ENCODE results near the gene RPS6KC1.
"Not testable (repeated sequence)": the region's sequence is repeated elsewhere in the genome, so short reads cannot be mapped to it uniquely, and the experiment has no call there.

RPS6KC1 gene

DNA sequence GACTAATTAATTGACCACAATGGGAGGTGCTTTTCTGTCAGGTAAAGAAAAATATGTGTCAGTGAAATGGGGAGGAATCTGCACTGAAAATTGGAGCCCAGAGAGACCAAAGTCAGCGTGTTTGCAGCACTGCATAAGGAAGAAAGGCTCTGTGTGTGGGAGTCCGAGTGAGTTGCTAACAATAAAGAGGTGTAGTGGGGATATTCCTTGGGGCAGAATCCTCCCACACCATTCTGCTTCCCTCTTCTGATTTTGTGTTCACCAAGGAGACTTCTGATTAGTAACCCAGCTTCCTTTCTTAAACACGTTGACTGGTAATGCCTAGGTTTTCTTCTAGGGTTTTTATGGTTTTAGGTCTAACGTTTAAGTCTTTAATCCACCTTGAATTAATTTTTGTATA is 240.5 kb downstream of the RPS6KC1 start:
- no peak for DNase-seq

DNA sequence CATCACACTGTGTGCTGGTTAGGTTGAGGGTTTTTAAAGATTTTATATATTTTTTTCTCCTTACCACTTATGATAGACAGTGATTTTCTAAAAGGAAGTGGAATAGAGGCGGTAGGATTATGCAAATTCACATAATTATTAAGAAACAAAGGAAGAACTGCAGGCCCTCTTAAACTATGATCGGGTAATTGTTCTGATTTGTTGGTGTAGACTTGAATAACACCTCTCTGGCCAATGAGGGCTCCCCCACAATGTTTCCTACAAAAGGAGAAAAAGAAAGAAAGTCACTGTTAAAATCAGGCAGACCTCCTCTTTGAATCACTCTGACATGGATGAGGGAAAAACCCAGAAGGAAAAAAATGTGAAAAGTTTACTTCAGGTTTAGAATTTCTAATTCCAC is 241.6 kb downstream of the RPS6KC1 start:
- DNase-seq: no peak

DNA sequence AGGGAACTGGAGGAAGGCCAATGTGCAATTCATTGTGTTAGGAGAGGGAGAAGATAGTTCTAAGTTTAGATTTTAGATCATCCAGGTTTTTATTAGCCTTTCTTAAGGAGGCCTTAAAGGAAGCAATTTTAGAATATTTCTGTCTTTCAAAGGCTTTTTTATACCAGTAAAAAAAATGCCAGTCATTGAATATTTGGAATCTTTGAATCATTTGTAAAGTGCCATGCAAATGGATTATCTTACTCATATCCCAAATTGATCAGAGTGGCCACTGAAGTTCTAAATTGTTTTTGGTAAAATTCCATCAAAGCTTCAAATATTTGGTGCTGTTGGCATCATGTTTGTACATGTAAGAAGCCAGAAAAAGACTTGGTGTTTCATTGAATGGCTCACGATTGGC is 244.8 kb downstream of the RPS6KC1 start:
- no peak for DNase-seq

DNA sequence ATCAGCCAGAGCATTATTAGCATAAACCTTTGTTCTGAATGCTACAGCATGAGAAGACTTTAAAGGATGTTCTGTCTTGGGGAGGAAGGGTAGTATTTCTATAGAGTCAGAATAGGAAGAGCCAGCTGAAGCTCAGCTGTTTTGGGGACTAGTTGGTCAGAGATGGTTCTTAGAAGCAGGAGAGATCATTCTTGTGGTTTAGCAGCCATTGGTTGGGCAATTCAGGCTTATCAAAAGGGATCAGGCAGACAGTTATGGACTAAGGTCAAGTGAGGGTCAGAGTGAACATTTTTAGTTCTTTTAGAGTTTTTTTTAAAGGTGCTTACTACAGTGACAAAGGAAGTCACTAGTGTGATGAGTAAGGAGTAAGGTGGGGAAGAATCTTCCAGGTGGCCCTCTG is 245.5 kb downstream of the RPS6KC1 start:
- no peak for DNase-seq

DNA sequence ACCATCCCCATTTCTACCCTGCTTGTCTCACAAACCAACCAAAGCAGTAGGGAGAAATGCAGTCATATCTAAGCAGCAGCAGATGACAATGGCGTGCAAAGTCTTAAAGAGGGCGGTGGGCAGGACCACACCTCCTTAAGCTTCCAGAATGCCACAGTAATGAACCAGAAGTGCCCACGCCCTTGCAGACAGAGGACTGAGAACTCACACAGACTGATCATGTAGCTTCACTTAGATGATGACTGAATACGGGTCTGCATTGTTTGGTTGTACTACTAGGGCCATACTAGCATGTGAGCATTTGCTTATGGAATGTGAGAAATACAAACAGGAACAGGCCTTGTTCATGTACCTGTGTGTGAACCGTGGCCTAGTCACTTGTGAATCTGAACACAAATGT is 246.0 kb downstream of the RPS6KC1 start:
- DNase-seq: no peak

DNA sequence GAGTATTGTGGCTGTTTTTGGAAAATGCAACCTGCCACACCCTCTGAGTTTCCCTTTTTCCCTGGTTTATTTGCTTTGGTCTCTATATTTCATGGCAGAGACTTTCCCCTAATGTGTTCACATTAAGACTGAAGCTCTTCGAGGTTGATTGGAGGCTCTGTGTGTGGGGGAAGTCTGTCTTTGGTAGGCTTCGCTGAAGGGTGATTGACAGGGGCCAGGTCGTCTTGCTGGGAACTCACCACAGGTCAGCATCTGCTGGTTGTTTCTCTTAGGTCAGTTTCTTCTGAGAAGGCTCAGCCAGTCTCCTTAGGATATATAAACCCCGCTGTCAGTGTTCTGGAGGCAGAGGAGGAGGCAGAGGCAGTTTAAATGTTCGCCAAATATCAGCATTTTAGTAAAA is 249.4 kb downstream of the RPS6KC1 start:
- no peak for DNase-seq

DNA sequence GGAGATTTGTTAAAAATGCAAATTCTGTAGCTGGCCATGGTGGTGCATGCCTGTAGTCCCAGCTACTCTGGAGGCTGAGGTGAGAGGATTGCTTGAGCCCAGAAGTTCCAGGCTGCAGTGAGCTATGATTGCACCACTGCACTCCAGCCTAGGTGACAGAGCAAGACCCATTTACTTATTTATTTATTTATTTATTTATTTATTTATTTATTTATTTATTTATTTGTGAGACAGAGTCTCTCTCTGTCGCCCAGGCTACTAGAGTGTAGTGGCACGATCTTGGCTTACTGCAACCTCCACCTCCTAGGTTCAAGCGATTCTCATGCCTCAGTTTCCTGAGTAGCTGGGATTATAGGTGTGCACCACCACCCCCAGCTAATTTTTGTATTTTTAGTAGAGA is 250.5 kb downstream of the RPS6KC1 start:
- not testable (repeated sequence) for DNase-seq

DNA sequence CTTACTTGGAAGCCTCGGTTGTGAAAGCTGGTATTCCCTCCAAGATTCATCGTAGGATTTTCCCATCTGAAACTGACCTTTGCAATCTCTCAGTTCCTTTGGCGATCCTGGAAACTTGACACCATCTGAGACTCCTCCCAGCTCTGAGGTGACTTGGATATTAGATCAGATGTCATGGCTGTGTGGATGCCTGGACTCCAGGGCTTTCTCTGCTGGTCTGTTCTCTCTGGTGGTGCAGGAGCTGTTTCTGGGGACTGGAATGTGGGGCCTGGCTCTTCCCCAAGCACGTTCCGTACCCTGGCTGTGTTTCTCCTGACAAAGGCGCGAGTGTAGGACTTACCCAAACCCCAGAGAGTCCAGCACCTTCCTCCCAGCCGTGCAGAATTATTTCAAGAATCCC is 252.2 kb downstream of the RPS6KC1 start:
- no peak for DNase-seq

DNA sequence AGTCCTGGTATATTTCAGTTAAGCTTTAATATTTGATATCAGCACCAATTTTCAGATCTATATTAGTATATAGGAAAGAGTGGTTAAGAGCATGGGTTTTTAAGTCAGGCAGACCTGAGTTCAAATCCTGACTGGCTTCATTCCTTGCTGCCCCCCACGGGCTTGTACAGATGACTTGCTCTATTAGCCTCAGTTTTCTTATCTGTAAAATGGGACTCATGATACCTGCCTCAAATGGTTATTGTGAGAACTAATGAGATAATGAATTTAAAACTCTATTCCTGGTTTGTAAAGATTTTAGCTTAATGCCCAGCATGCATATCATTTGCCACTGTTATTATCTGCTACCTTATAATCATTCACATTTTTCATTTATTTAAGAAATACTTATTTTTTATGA is 264.5 kb downstream of the RPS6KC1 start:
- no peak for DNase-seq

DNA sequence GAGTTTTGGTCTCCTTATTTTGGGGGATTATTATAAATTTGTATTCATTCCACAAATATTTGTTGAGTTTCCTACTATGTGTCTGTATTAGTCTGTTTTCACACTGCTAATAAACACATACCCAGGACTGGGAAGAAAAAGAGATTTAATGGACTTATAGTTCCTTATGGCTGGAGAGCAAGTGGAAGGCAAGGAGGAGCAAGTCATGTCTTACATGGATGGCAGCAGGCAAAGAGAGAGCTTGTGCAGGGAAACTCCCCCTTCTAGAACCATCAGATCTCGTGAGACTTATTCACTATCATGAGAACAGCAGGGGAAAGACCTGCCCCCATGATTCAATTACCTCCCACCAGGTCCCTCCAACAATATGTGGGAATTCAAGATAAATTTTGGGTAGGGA is 267.4 kb downstream of the RPS6KC1 start:
- DNase-seq: not testable (repeated sequence)

DNA sequence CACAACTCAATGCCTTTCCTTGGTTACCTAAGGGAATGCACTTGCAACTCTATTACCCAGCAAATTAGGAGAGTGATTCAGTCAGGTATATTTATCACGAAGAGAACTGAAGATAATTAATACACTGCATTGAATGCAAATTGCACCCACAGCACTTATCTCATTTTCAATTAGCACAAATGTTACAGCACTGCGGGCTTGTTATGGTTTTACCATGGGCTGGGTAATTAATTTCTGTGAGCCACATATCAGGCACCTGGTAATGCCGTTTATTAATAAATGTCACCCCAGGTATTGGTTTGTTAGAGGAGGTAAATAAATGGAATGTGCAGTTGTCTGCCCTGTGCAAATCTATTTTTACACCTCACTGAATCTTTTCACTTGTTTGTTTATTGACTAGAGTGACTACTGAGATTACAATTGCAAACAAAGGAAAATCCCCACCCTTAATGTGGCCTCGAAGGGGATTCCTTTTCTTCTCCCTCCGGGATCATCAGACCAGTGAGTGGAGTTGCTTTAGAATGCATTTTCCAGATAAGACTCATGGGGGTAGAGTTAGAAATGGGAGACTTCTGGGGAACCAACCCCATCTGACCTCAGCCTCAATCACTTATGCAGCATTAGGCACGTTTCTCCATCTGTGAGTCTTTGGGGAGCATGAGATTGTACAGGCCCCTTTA is 269.3 kb downstream of the RPS6KC1 start:
- DNase-seq: no peak

Measured in activated naive CD4-positive, alpha-beta T cell (primary cell).